SK-N-MC (cell line): Measurements from ENCODE around the gene DDX41.

ENCODE experiments used
- EZH2 ChIP-seq: fragments of 200-600 bp; sonication (generic); IDR thresholded peaks from one replicate; pipeline ENCODE4 v1.6.1; 2017; ENCODE audit warnings: antibody characterized with exemption
- FOXP2 ChIP-seq: optimal IDR thresholded peaks from 2 replicates; pipeline ENCODE3; 2011; ENCODE audit warnings: mild to moderate bottlenecking, moderate library complexity; ENCODE audit not compliant: insufficient read depth; ENCODE audit errors: extremely low read length, control extremely low read depth
- POLR2AphosphoS5 ChIP-seq: IDR thresholded peaks from 2 replicates; pipeline ENCODE4 v1.6.1; 2012; ENCODE audit warnings: mild to moderate bottlenecking, low read depth, low read length, borderline replicate concordance

DNA sequence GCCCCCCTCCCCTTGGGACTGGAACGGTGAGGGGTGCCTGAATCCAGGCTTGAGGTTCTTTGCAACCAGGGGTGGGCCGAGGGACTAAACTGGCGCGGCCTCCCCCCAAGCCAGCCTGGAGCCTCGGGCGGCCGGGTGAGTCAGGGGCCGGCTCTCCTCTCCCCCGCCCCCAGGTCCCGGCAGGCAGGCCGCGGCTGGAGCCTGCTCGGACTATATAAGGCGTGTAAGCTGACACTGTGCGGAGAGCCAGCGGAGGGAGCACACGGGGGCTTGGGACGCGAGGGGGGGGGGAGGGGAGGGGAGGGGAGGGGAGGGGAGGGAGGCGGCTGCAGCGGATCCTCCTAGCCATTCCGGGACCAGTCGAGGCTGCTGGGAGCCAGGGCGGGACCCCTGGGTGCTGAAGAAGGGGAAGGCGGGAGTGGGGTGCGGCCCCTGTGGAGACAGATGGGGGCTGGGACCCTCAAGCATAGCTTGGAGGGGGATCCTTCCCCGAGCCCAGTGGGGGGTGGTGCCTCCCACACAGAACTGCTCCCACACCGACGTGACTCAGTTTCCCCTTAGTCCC lies 20.0 kb downstream of the DDX41 start:
- TF ChIP-seq EZH2 (no peak), POLR2AphosphoS5 (no peak), FOXP2 (no peak)
